Measurements from ENCODE around the gene GAGE12D.
"Not testable (repeated sequence)": the region's sequence is repeated elsewhere in the genome, so short reads cannot be mapped to it uniquely, and the experiment has no call there.

GAGE12D gene
- total RNA-seq = 0 reads per million in 2 donors

DNA sequence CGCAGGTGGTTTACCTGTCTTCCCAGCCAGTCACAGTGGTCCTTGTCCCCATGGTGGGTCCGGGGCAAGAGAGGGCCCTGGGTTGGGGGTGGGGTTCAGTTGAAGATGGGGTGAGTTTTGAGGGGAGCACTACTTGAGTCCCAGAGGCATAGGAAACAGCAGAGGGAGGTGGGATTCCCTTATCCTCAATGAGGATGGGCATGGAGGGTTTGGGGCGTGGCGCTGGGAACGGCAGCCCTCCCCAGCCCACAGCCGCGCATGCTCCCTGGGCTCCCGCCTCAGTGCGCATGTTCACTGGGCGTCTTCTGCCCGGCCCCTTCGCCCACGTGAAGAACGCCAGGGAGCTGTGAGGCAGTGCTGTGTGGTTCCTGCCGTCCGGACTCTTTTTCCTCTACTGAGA is at the start of gene GAGE12D:
Gene GAGE12D (plus strand): TSS at position 301 of the 400 bp plus-strand sequence. CDS start 1,155 bp downstream, outside the sequence.
- not testable (repeated sequence) for DNase-seq

- not testable (repeated sequence) for DNase-seq
These were observed 9.7 kb upstream of the GAGE12D start, which contains the start of gene GAGE12C for GRCh38 chrX:49531877-49532276. TSS of gene GAGE12C (plus strand) at chrX:49532177. CDS start at chrX:49533332, 1,155 bp downstream.

DNA sequence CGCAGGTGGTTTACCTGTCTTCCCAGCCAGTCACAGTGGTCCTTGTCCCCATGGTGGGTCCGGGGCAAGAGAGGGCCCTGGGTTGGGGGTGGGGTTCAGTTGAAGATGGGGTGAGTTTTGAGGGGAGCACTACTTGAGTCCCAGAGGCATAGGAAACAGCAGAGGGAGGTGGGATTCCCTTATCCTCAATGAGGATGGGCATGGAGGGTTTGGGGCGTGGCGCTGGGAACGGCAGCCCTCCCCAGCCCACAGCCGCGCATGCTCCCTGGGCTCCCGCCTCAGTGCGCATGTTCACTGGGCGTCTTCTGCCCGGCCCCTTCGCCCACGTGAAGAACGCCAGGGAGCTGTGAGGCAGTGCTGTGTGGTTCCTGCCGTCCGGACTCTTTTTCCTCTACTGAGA is 9.5 kb downstream of the GAGE12D start, which contains the start of gene GAGE12E:
Gene GAGE12E (plus strand): TSS at position 301 of the 400 bp plus-strand sequence. CDS start 1,155 bp downstream, outside the sequence.
- not testable (repeated sequence) for DNase-seq

DNA sequence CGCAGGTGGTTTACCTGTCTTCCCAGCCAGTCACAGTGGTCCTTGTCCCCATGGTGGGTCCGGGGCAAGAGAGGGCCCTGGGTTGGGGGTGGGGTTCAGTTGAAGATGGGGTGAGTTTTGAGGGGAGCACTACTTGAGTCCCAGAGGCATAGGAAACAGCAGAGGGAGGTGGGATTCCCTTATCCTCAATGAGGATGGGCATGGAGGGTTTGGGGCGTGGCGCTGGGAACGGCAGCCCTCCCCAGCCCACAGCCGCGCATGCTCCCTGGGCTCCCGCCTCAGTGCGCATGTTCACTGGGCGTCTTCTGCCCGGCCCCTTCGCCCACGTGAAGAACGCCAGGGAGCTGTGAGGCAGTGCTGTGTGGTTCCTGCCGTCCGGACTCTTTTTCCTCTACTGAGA is 19.0 kb downstream of the GAGE12D start, which contains the start of gene GAGE12F:
Gene GAGE12F (plus strand): TSS at position 301 of the 400 bp plus-strand sequence. CDS start 1,155 bp downstream, outside the sequence.
- not testable (repeated sequence) for DNase-seq

- not testable (repeated sequence) for DNase-seq
These were observed 27.2 kb downstream of the GAGE12D start for GRCh38 chrX:49568728-49569127.

GRCh38 chrX:49569152-49569551 is 27.6 kb downstream of the GAGE12D start:
- not testable (repeated sequence) for DNase-seq

DNA sequence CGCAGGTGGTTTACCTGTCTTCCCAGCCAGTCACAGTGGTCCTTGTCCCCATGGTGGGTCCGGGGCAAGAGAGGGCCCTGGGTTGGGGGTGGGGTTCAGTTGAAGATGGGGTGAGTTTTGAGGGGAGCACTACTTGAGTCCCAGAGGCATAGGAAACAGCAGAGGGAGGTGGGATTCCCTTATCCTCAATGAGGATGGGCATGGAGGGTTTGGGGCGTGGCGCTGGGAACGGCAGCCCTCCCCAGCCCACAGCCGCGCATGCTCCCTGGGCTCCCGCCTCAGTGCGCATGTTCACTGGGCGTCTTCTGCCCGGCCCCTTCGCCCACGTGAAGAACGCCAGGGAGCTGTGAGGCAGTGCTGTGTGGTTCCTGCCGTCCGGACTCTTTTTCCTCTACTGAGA is 28.6 kb downstream of the GAGE12D start, which contains the start of gene GAGE12G:
Gene GAGE12G (plus strand): TSS at position 301 of the 400 bp plus-strand sequence. CDS start 1,155 bp downstream, outside the sequence.
- DNase-seq = not testable (repeated sequence)

GRCh38 chrX:49579649-49580048 is 38.1 kb downstream of the GAGE12D start, which contains the start of gene GAGE12H:
TSS of gene GAGE12H (plus strand) at chrX:49579949. CDS start at chrX:49581104, 1,155 bp downstream.
- not testable (repeated sequence) for DNase-seq

DNA sequence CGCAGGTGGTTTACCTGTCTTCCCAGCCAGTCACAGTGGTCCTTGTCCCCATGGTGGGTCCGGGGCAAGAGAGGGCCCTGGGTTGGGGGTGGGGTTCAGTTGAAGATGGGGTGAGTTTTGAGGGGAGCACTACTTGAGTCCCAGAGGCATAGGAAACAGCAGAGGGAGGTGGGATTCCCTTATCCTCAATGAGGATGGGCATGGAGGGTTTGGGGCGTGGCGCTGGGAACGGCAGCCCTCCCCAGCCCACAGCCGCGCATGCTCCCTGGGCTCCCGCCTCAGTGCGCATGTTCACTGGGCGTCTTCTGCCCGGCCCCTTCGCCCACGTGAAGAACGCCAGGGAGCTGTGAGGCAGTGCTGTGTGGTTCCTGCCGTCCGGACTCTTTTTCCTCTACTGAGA is 47.7 kb downstream of the GAGE12D start, which contains the start of gene GAGE2A:
Gene GAGE2A (plus strand): TSS at position 301 of the 400 bp plus-strand sequence. CDS start 1,155 bp downstream, outside the sequence.
- DNase-seq = not testable (repeated sequence)

- peak; percentile 2 for DNase-seq
These were observed 48.4 kb downstream of the GAGE12D start for GRCh38 chrX:49589769-49590478.

DNA sequence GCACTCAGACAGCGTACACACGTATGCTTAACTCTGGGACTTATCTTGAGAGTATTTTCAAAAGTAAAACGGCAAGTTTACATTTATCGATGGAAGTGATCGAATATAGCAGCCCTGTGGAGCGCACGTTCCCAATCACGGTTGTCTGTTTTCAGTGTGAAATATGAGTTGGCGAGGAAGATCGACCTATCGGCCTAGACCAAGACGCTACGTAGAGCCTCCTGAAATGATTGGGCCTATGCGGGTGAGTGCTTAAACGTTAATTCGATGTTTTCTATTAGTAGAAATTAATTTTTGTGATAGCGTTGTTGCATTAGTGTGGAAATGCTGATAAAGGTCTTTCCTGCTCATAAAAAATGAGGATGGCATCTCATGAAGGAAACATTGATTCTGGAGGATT is 49.0 kb downstream of the GAGE12D start:
- not testable (repeated sequence) for DNase-seq
